K562 treated with DMSO at 1 percent for 48 hours (cell line): Measurements from ENCODE around the gene GLT8D2. TPM values are rescaled to one million over a fixed set of nuclear protein-coding genes. Genes with fewer than 3 reads are reported as not detected.

Experiments used
- total RNA-seq: library from RNA; unstranded; fragments of 300-600 nt; gene quantifications from 2 replicates; pipeline ENCODE4 v1.2.3, GENCODE V29; 2022; ENCODE audit warnings: low replicate concordance; ENCODE audit errors: extremely low read depth

The GLT8D2 gene
- total RNA-seq = not detected in 2 replicates

GRCh38 chr12:104049903-104050356, at the start of gene GLT8D2:
Gene GLT8D2, minus strand, starts transcription at chr12:104050187. Its CDS starts 30,539 bp downstream, at chr12:104019648.

GRCh38 chr12:104064031-104064841, 14.2 kb upstream of the GLT8D2 start, which contains the start of gene HCFC2:
Gene HCFC2, plus strand, starts transcription at chr12:104064531. Its CDS starts 30 bp downstream, at chr12:104064561.

GRCh38 chr12:103965590-103966504, 84.1 kb downstream of the GLT8D2 start, which contains the start of gene TDG:
Gene TDG, plus strand, starts transcription at chr12:103965872. Its CDS starts 166 bp downstream, at chr12:103966038.

Other genes with a start within 250 kb of the GLT8D2 start
- gene NT5DC3, start 209.0 kb downstream of the GLT8D2 start, total RNA-seq = not detected in 2 replicates
- gene HSP90B1, start 119.8 kb downstream of the GLT8D2 start, total RNA-seq = 205 and 911 TPM in 2 replicates
- not detected in 2 replicates for gene TDG, start 84.3 kb downstream of the GLT8D2 start, total RNA-seq
- not detected in 2 replicates for gene HCFC2, start 14.3 kb upstream of the GLT8D2 start, total RNA-seq
- not detected in 2 replicates for gene NFYB, start 88.0 kb upstream of the GLT8D2 start, total RNA-seq
- 366 TPM in 1 of 2 replicates, not detected in the other for gene TXNRD1, start 165.6 kb upstream of the GLT8D2 start, total RNA-seq